Astrocyte (in vitro differentiated cells and primary cell): ENCODE data around the gene HOXA11. TPM values are rescaled to one million over a fixed set of nuclear protein-coding genes. Genes with fewer than 3 reads are reported as not detected.
A peak's percentile ranks its signal among the peaks of the same experiment; 100 is the strongest.

Experiments used
- DNase-seq: peaks from one replicate; pipeline ENCODE4 v3.0.0-alpha.2; 2010; ENCODE audit warnings: low read depth
- FAIRE-seq: peaks from 2 replicates; lab custom pipeline; 2011; peaks lifted over from hg19 to GRCh38; lab: Jason Lieb, UNC
- H2AFZ ChIP-seq: 2 replicates; pipeline ENCODE4 v1.6.0; 2012; ENCODE audit warnings: low read depth, low read length, inconsistent platforms
- H3K27ac ChIP-seq: 2 replicates; pipeline ENCODE4 v1.5.1; 2011; ENCODE audit warnings: low read depth, low read length, inconsistent platforms
- H3K27me3 ChIP-seq: 2 replicates; pipeline ENCODE4 v1.6.0; 2011; ENCODE audit warnings: low read length, inconsistent platforms; ENCODE audit not compliant: insufficient read depth
- H3K36me3 ChIP-seq: 2 replicates; pipeline ENCODE4 v1.5.1; 2011; ENCODE audit warnings: low read length, inconsistent platforms; ENCODE audit not compliant: insufficient read depth
- H3K4me1 ChIP-seq: 2 replicates; pipeline ENCODE4 v1.5.1; 2011; ENCODE audit warnings: low read length, inconsistent platforms; ENCODE audit not compliant: insufficient read depth
- H3K4me2 ChIP-seq: 2 replicates; pipeline ENCODE4 v1.6.0; 2012; ENCODE audit warnings: low read length, inconsistent platforms
- H3K4me3 ChIP-seq: 2 replicates; pipeline ENCODE4 v1.5.1; 2011; ENCODE audit warnings: low read depth, mild to moderate bottlenecking, low read length, inconsistent platforms; ENCODE audit not compliant: insufficient read depth
- H3K79me2 ChIP-seq: 2 replicates; pipeline ENCODE4 v1.6.0; 2012; ENCODE audit warnings: mild to moderate bottlenecking, low read length, inconsistent platforms; ENCODE audit not compliant: insufficient read depth
- H3K9ac ChIP-seq: 2 replicates; pipeline ENCODE4 v1.6.0; 2012; ENCODE audit warnings: mild to moderate bottlenecking, low read length, inconsistent platforms
- H3K9me3 ChIP-seq: 2 replicates; pipeline ENCODE4 v1.5.1; 2012; ENCODE audit warnings: low read depth, mild to moderate bottlenecking, low read length, inconsistent platforms; ENCODE audit not compliant: insufficient read depth
- H4K20me1 ChIP-seq: 2 replicates; pipeline ENCODE4 v1.6.0; 2012; ENCODE audit warnings: low read length, inconsistent platforms; ENCODE audit not compliant: insufficient read depth
- H3K27ac Mint-ChIP-seq: one replicate; pipeline ENCODE4 v1.8.0; 2021; ENCODE audit warnings: mild to moderate bottlenecking, mixed read lengths; ENCODE audit not compliant: unreplicated experiment
- H3K27me3 Mint-ChIP-seq: one replicate; pipeline ENCODE4 v1.8.0; 2021; ENCODE audit warnings: low read depth, mixed read lengths; ENCODE audit not compliant: unreplicated experiment
- H3K36me3 Mint-ChIP-seq: one replicate; pipeline ENCODE4 v1.8.0; 2021; ENCODE audit warnings: low read depth, mixed read lengths; ENCODE audit not compliant: unreplicated experiment
- H3K4me1 Mint-ChIP-seq: one replicate; pipeline ENCODE4 v1.8.0; 2021; ENCODE audit warnings: low read depth, mixed read lengths; ENCODE audit not compliant: unreplicated experiment
- H3K4me3 Mint-ChIP-seq: one replicate; pipeline ENCODE4 v1.8.0; 2021; ENCODE audit warnings: mild to moderate bottlenecking, moderate library complexity, mixed read lengths; ENCODE audit not compliant: unreplicated experiment
- H3K9me3 Mint-ChIP-seq: one replicate; pipeline ENCODE4 v1.8.0; 2021; ENCODE audit warnings: mild to moderate bottlenecking, mixed read lengths; ENCODE audit not compliant: unreplicated experiment
- CTCF ChIP-seq: IDR thresholded peaks from 2 replicates; pipeline ENCODE4 v1.5.1; 2011; ENCODE audit warnings: low read depth, mild to moderate bottlenecking, inconsistent platforms, low read length, moderate library complexity; ENCODE audit not compliant: insufficient read depth
- EZH2 ChIP-seq: IDR thresholded peaks from 2 replicates; pipeline ENCODE4 v1.6.1; 2012; ENCODE audit warnings: mild to moderate bottlenecking, low read length, inconsistent platforms; ENCODE audit not compliant: insufficient read depth
- total RNA-seq: library from RNA; stranded (reverse); gene quantifications from 2 replicates; pipeline ENCODE4 v1.2.1, GENCODE V29; 2021

The HOXA11 gene
- total RNA-seq, 1 donor from 2014 or later = not detected

GRCh38 chr7:27213433-27214238, 28.6 kb upstream of the HOXA11 start:
- H3K9ac ChIP-seq = no peak overlapping the region
- no peaks in the 10 kb centered on the region for H3K36me3 ChIP-seq
- H4K20me1 ChIP-seq = peaks cover 7% of the 10 kb centered on the region
- H3K4me1 Mint-ChIP-seq = no peaks in the 10 kb centered on the region
- H3K4me2 ChIP-seq = no peak overlapping the region
- no peak overlapping the region for H3K4me3 Mint-ChIP-seq
- H3K27me3 Mint-ChIP-seq = peaks cover 91% of the 10 kb centered on the region
- H3K27ac ChIP-seq = no peak overlapping the region
- TF ChIP-seq CTCF (no peak), EZH2 (peak; percentile 72)
- H3K27ac Mint-ChIP-seq = no peak overlapping the region
- FAIRE-seq = no peak
- H3K4me1 ChIP-seq = peaks cover 5% of the 10 kb centered on the region
- peaks cover 92% of the 10 kb centered on the region for H3K27me3 ChIP-seq
- H3K79me2 ChIP-seq = no peaks in the 10 kb centered on the region
- no peak for DNase-seq
- H3K4me3 ChIP-seq = no peak overlapping the region
- H3K36me3 Mint-ChIP-seq = peaks cover 3% of the 10 kb centered on the region
- H3K9me3 ChIP-seq = no peaks in the 10 kb centered on the region
- peaks cover 7% of the 10 kb centered on the region for H3K9me3 Mint-ChIP-seq
- no peak overlapping the region for H2AFZ ChIP-seq

- peaks cover 7% of the 10 kb centered on the region for H4K20me1 ChIP-seq
- Mint-ChIP-seq H3K27ac (no peak overlapping the region), H3K4me3 (no peak overlapping the region), H3K27me3 (peaks cover 92% of the 10 kb centered on the region), H3K4me1 (no peaks in the 10 kb centered on the region), H3K36me3 (peaks cover 3% of the 10 kb centered on the region), H3K9me3 (peaks cover 7% of the 10 kb centered on the region)
- no peaks in the 10 kb centered on the region for H3K9me3 ChIP-seq
- no peak for TF ChIP-seq CTCF
- TF ChIP-seq EZH2 = no peak
- no peak overlapping the region for H3K9ac ChIP-seq
- H3K79me2 ChIP-seq = no peaks in the 10 kb centered on the region
- no peak overlapping the region for H2AFZ ChIP-seq
- H3K4me2 ChIP-seq = no peak overlapping the region
- H3K36me3 ChIP-seq = no peaks in the 10 kb centered on the region
- H3K4me1 ChIP-seq = peaks cover 5% of the 10 kb centered on the region
- FAIRE-seq (no peak), DNase-seq (no peak)
- H3K27ac ChIP-seq = no peak overlapping the region
- peaks cover 97% of the 10 kb centered on the region for H3K27me3 ChIP-seq
- H3K4me3 ChIP-seq = no peak overlapping the region
Measured at GRCh38 chr7:27212497-27213432, 27.7 kb upstream of the HOXA11 start.
